Calu3 (cell line): ENCODE results near the gene VGLL4. TPM values are rescaled to one million over a fixed set of nuclear protein-coding genes. Genes with fewer than 3 reads are reported as not detected.

Source experiments
- BruUV-seq: library from RNA; stranded (reverse); fragments of 400-500 nt; replicated peaks from 2 replicates; lab custom pipeline; 2021; lab: Mats Ljungman, UMichigan
- CTCF ChIA-PET: fragments of 300-600 bp; sonication (Branson Sonifier 250); formaldehyde crosslinking; loops from one replicate; lab custom pipeline; 2022; ENCODE audit warnings: antibody characterized with exemption; lab: Charles Lee
- DNase-seq: peaks from one replicate; pipeline ENCODE4 v3.0.0; 2022
- H3K27ac Mint-ChIP-seq: one replicate; pipeline ENCODE4 v1.8.0; 2022; ENCODE audit warnings: mixed read lengths; ENCODE audit not compliant: unreplicated experiment
- H3K27me3 Mint-ChIP-seq: one replicate; pipeline ENCODE4 v1.8.0; 2022; ENCODE audit warnings: mixed read lengths; ENCODE audit not compliant: unreplicated experiment
- H3K36me3 Mint-ChIP-seq: one replicate; pipeline ENCODE4 v1.8.0; 2022; ENCODE audit warnings: mild to moderate bottlenecking, moderate library complexity, mixed read lengths; ENCODE audit not compliant: insufficient read depth, unreplicated experiment
- H3K4me1 Mint-ChIP-seq: one replicate; pipeline ENCODE4 v1.8.0; 2022; ENCODE audit warnings: mild to moderate bottlenecking, low read depth, mixed read lengths; ENCODE audit not compliant: unreplicated experiment
- H3K4me3 Mint-ChIP-seq: one replicate; pipeline ENCODE4 v1.8.0; 2022; ENCODE audit warnings: mild to moderate bottlenecking, low read depth, moderate library complexity, mixed read lengths; ENCODE audit not compliant: unreplicated experiment
- H3K9me3 Mint-ChIP-seq: one replicate; pipeline ENCODE4 v1.8.0; 2022; ENCODE audit warnings: low read depth, mixed read lengths; ENCODE audit not compliant: unreplicated experiment
- intact Hi-C: fragments of 100-400 bp; cut with micrococcal nuclease; formaldehyde crosslinking; loops from one replicate; pipeline ENCODE4 v1.10.0; 2022; ENCODE audit not compliant: unreplicated experiment
- total RNA-seq: library from RNA; stranded (reverse); gene quantifications from 2 replicates; pipeline ENCODE4 v1.2.3, GENCODE V29; 2022
- TF ChIP-seq, protein P1 (sequence below): fragments of 200-600 bp; IDR thresholded peaks from one replicate; pipeline ENCODE4 v1.8.0; 2022; ENCODE audit warnings: antibody characterized with exemption; ENCODE audit not compliant: unreplicated experiment

Gene VGLL4
- total RNA-seq, 1 experiment from 2014 or later: 51.3 TPM

DNA sequence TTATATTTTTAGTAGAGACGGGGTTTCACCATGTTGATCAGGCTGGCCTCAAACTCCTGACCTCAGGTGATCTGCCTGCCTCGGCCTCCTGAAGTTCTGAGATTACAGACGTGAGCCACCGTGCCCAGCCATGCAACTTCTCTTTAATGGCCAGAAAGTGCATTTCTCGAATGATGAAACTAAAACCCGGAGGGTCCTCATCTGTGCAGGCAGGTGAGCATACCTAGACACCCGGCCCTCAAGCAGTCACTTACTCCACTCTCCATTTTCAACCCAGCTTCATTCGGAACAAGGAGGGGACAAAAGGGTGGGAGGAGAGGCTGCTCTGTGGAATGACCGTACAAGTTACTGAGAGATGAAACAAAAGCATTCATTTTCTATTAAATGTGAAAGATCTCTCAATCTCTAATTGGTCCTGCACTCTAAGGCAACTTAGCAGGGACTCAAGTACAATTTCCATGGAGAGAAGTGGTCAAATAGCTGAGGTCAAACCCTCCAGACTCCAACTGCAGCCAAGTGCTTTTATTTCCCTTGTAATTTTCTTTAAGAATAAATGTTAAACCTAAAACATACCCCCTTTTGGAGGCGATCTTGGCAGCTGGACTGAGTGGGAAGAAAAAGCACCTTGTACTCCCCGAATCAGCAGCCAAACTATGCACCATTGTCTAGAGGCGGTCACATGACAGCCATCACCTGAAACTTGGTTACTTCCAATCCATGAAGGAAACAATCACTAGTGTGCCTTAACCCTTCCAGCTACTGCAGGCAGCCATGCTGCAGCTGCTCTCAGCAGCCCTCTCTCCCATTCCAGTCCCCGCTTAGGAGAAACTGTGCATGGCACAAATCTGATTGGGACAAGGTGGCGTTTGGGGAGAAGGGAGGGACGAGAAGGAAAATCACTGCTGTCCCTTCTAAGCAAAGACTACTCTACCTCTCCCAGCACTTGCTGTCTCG is 62.2 kb downstream of the VGLL4 start:
- TF ChIP-seq, protein P1, sequence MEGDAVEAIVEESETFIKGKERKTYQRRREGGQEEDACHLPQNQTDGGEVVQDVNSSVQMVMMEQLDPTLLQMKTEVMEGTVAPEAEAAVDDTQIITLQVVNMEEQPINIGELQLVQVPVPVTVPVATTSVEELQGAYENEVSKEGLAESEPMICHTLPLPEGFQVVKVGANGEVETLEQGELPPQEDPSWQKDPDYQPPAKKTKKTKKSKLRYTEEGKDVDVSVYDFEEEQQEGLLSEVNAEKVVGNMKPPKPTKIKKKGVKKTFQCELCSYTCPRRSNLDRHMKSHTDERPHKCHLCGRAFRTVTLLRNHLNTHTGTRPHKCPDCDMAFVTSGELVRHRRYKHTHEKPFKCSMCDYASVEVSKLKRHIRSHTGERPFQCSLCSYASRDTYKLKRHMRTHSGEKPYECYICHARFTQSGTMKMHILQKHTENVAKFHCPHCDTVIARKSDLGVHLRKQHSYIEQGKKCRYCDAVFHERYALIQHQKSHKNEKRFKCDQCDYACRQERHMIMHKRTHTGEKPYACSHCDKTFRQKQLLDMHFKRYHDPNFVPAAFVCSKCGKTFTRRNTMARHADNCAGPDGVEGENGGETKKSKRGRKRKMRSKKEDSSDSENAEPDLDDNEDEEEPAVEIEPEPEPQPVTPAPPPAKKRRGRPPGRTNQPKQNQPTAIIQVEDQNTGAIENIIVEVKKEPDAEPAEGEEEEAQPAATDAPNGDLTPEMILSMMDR: no peak
- H3K36me3 Mint-ChIP-seq: peaks cover 19% of the 10 kb centered on the region
- H3K27me3 Mint-ChIP-seq: no peaks in the 10 kb centered on the region
- TSS peak; percentile 52 for BruUV-seq
- peaks cover 62% of the 10 kb centered on the region for H3K4me1 Mint-ChIP-seq
- peak overlapping the region; percentile 75 for H3K4me3 Mint-ChIP-seq
- no peaks in the 10 kb centered on the region for H3K9me3 Mint-ChIP-seq
- H3K27ac Mint-ChIP-seq: peak overlapping the region; percentile 67
- CTCF ChIA-PET: interaction anchor here (1.1 kb wide), 1 partner anchor 10 kb away, joined by 4 read pairs; no protein-coding TSS in a partner anchor
- DNase-seq: peak; percentile 23
- intact Hi-C loops: loop anchor here (1.0 to 5.0 kb wide), 2 partner anchors 10 to 61 kb away; partner anchors contain the start of gene VGLL4

DNA sequence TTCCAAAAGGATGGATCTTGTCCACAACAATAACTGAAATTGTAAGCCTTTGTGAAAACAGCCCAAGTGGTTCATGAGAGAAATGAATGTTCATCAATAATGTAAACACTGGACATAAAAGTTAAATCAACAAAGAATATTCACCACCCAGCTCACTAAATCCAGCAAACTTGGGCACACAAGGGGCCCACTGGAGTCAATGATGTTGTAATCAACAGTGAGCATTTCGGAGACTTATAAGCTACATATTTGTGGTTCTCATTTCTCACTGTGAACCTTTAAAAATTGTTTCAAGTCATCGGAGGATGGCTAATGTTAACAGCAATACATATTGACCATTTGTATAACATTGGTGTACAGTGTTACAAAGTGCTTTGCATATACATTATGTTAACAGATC is 63.1 kb downstream of the VGLL4 start:
- intact Hi-C loops: loop anchor here (5.0 kb wide), 1 partner anchor 62 kb away; the partner anchor contains the start of gene VGLL4
- Mint-ChIP-seq H3K4me3 (peak overlapping the region; percentile 75), H3K9me3 (no peaks in the 10 kb centered on the region), H3K27ac (no peak overlapping the region), H3K27me3 (no peaks in the 10 kb centered on the region), H3K36me3 (peaks cover 19% of the 10 kb centered on the region), H3K4me1 (peaks cover 58% of the 10 kb centered on the region)
- DNase-seq: no peak
- TF ChIP-seq, protein P1: no peak
- CTCF ChIA-PET: interaction anchor here (1.1 kb wide), 1 partner anchor 11 kb away, joined by 4 read pairs; no protein-coding TSS in a partner anchor
- no TSS peak for BruUV-seq

DNA sequence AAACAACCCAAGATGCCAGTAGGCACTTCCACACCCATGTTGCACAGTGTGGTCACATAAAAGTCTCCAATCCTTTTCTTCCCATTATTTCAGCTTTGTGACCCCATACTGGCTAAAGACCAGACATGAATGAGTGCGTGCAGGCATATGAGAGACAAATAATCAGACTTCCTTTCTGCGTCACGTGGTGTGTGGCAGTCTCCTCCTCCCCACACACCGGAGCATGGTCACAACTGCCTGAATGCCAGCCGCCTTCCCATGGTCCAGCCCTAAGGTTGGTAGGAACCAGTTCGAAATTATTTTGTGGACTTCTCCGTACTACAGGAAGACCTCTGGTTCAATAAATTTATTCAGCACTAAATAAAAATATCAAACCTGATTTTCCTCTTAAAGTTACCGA is 65.5 kb downstream of the VGLL4 start:
- intact Hi-C loops: no loop called here
- Mint-ChIP-seq H3K4me1 (peaks cover 33% of the 10 kb centered on the region), H3K36me3 (peaks cover 28% of the 10 kb centered on the region), H3K4me3 (no peak overlapping the region), H3K27me3 (no peaks in the 10 kb centered on the region), H3K27ac (no peak overlapping the region), H3K9me3 (no peaks in the 10 kb centered on the region)
- TF ChIP-seq, protein P1: no peak
- no peak for DNase-seq
- BruUV-seq: no TSS peak
- CTCF ChIA-PET: no interaction called here

DNA sequence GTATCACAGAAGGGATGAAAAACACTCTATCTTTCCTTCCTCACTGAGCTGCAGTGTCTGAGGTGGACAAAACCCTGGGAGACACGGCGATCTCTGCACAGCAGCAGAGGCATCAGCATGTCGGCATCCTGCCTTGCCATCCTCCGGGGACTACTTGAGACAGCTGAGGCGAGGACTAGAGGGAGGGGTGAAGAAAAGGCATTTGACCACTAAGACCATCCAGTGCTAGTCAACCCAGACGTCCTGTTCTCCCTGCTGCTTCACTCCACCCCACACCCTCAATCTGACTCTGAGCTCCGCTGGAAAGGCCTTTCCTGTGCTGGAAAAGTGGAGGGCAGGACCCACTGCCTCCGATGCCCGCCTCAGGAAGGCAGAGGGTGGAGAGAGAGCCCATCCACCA is 67.3 kb downstream of the VGLL4 start:
- peaks cover 21% of the 10 kb centered on the region for H3K36me3 Mint-ChIP-seq
- BruUV-seq: no TSS peak
- H3K4me3 Mint-ChIP-seq: no peak overlapping the region
- CTCF ChIA-PET: no interaction called here
- H3K4me1 Mint-ChIP-seq: peaks cover 16% of the 10 kb centered on the region
- no peak for DNase-seq
- H3K9me3 Mint-ChIP-seq: no peaks in the 10 kb centered on the region
- TF ChIP-seq, protein P1: no peak
- H3K27me3 Mint-ChIP-seq: no peaks in the 10 kb centered on the region
- no peak overlapping the region for H3K27ac Mint-ChIP-seq
- intact Hi-C loops: no loop called here
